NCI-H146 (cell line): Measurements from ENCODE around the gene HMCES.
"Not testable (repeated sequence)": the region's sequence is repeated elsewhere in the genome, so short reads cannot be mapped to it uniquely, and the experiment has no call there.

Experiments used
- DNase-seq: peaks from one replicate; lab custom pipeline; 2025; lab: John Stamatoyannopoulos, UW

HMCES gene

DNA sequence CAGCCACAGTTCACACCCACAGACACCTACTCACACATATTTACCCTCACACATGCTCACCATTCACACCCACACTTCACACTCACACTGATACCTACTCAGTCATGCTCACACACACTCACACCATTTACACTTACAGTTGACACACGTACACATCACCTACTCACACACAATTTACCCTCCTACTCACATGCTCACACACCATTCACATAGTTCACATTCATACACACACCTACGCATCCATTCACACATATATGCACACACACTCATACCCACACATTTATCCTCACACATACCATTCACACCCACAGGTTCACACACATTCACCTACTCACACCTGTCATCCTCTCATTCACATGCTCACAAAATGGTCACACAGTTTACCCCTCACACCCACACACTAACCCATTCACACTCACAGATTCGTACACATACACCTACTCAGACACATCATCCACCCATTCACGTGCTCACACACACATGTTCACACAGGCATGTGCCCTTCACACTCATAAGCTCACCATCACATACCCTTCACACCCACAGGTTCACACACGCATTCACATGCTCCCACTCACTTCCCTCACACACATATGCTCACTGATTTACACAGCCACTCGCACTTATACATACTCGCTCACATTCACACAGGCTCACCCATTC lies 42.3 kb downstream of the HMCES start:
- no peak for DNase-seq

- DNase-seq: no peak
Observed at GRCh38 chr3:129321887-129322286, 43.2 kb downstream of the HMCES start.

DNA sequence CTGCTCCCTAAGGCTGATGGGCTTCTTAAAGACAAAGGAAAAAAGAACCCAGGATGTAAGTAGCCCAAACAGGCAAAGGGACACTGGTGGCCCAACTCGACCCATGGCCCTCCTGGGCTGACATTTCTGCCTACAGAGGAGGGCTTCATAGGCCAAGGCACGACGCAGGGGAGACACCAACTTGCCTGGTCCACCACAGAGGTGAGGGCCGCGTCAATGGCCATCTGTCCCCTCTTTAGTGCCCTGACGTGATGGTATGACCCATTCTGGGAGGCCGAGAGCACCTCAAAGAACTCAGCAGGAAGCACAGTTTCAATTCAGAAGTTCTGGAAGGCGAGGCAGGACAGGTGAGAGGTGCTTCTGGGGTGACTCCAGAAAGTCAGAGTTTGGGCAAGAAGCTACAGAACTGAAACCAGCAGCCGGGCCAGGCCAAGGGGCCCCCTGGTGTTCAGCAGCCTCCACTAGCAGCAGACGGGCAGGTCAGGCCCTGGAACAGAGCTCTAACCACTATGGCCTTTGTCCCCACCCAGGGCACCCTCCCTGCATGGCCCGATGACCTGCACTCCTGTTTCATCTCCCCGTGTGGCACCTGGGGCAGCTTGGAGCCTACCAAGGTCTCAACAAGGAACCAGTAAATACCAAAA lies 45.1 kb downstream of the HMCES start:
- DNase-seq: no peak

- DNase-seq: no peak
Observed at GRCh38 chr3:129324855-129325254, 46.2 kb downstream of the HMCES start.

- DNase-seq: no peak
Observed at GRCh38 chr3:129325383-129325782, 46.7 kb downstream of the HMCES start.

DNA sequence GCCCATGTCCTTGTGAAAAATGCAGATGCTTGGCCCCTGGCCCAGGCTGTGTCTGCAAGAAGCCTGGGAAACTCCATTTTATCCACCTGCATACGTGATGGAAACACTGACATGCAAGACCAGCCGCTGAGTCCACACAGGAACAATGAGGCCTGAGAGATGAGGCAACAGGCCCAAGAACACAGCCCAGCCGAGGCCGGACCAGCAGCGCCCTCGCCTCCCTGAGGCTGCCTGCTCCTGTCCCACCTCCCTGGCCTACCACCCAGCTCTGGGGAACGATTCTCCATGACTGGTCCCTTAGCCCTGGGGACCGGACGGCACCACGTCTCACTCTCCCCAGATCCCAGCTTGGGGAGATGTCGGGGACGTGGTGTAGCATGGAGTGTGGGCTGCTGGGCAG lies 47.5 kb downstream of the HMCES start:
- no peak for DNase-seq

DNA sequence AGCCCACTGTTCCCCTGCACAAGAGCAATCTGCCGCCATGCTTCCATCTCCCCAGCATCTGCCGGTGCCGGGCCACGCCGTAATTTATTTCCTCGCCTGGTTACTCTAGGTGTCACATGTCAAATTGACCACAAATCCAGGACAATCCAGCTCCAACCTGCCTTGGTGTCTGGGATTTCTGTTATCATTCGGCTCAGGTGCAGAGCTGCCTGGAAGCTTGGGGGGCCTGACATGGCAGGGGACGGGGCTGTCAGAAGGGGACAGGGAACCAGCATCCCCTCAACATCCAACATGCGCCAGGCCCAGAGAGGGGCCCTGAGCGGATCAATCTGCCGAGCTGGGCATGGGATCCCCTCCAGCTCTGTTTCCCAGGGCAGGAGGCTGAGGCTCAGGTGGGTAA lies 47.9 kb downstream of the HMCES start:
- no peak for DNase-seq

GRCh38 chr3:129327510-129327909 lies 48.8 kb downstream of the HMCES start:
- no peak for DNase-seq

- no peak for DNase-seq
Observed at GRCh38 chr3:129329858-129330257, 51.2 kb downstream of the HMCES start.

GRCh38 chr3:129330409-129330808 lies 51.7 kb downstream of the HMCES start:
- no peak for DNase-seq

- DNase-seq: no peak
Observed at GRCh38 chr3:129333891-129334290, 55.2 kb downstream of the HMCES start.

- peak; percentile 26 for DNase-seq
Observed at GRCh38 chr3:129336093-129336706, 57.5 kb downstream of the HMCES start.

GRCh38 chr3:129337719-129338118 lies 59.0 kb downstream of the HMCES start:
- not testable (repeated sequence) for DNase-seq

- DNase-seq: not testable (repeated sequence)
Observed at GRCh38 chr3:129339186-129339585, 60.5 kb downstream of the HMCES start.

GRCh38 chr3:129339833-129340232 lies 61.2 kb downstream of the HMCES start:
- not testable (repeated sequence) for DNase-seq

DNA sequence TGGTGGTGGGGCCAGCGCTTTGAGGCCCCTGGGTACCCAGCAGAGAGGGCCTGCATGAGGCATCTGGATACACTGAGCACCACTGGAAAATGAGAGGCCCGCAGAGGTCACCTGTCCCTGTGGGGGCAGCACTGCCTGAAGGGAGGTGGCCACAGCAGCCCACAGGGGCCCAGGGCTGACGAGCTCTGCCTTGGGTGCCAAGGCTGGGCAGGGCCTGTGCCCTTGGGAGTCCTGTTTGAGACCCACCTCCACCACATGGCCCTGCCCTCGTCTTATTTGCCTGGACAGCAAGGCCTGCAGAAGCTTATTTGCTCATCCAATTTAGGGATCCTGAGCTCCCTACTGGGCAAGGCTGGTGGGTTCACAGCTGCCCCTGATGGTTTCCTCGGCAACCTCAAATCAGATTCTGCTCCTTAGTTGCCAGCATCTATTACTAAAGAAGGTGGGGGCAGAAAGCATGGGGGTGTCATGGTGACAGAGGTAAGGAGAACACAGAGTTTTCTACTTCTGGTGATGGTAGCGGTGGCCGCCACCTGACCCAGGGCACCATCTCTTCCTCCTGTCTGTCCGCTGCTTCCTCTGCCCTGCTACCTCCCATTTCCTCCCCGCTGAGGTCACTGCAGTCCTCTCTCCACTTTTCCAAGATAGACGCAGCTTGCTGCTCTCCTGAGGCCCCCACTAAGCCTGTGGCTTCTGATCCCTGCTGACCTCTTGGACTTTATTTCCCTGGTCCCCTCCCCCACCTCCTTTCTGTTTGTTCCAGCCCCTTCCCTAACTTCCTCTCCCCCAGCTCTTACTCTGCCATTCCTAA lies 62.9 kb downstream of the HMCES start:
- DNase-seq: no peak

- DNase-seq: peak; percentile 69
Observed at GRCh38 chr3:129343643-129344360, 65.1 kb downstream of the HMCES start.

DNA sequence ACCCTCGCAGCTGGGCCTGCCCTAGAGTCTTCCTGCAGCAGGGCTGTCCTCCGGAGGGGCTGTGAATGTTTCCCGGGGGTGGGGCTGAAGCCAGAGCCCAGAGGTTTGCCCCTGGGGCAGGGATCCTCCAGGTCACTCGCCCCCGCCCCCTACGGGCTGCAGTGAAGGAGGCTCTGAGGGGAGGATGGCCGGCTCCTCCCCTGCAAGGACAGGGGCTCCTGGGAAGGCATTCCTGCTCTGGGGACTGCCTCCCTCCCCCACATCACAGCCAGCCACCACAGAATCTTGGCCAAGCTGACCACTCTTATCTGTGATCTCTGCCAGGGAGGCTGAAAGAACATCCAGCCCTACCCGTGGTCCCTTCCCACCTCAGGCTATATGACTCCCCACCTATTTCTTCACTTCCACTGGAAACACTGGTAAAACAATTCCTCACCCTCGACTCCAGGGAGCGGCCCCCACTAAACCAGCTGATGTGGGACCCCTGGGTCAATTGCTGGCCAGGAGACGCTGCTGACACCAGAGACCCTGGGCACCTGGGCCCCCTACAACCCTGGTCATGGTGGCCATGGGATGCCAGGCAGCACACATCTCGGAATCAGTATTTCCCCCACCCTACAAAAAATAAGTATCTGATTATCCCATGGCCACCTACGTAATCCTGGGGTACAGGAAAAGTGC lies 66.0 kb downstream of the HMCES start:
- DNase-seq: peak; percentile 50

- no peak for DNase-seq
Observed at GRCh38 chr3:129345281-129345680, 66.6 kb downstream of the HMCES start.

DNA sequence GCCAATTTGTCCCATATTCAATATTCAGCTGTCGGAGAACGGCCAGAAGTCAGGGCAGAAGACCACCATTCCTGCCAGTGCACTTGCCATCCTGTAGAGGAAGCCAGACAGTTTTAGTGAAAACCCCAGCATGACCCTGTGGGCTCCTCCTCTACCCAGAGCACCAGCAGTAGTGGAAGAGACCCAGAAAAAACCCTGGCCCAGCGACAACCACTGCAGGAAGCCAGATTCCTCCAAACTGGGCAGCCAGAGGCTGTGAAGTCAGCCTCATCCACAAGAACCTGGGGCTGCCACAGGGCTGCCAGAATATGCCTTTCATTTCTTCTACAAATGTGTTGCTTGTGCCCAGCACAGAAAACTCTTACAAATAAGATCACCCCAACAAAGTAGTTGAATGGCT lies 67.3 kb downstream of the HMCES start:
- DNase-seq: no peak

GRCh38 chr3:129346695-129347457 lies 68.2 kb downstream of the HMCES start:
- DNase-seq: no peak
